ENCODE measurements around the gene SLU7.

DNA sequence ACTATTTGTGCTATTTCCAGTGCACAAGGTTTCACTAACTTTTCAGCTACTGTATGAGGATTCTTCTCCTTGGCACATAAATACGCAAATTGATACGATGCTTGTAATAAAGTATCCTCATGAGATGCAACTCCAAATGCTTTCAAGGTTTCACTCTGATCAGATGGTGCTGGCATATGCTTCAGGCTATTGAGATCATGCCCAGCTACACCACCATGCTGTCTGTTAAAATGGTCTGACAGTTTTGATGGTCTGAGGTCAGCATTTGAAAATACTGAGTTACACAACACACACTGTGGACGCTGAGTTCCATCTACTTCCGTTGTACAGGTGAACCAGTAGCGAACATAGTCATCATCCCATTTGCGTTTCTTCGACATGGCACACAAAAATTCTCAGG lies 23.8 kb downstream of the SLU7 start:
- TF ChIP-seq EZH2phosphoT487 (IDR thresholded peaks at IDR 0.05; ENCODE audit: borderline replicate concordance, low read length) = no peak
- TF ChIP-seq, protein P1, sequence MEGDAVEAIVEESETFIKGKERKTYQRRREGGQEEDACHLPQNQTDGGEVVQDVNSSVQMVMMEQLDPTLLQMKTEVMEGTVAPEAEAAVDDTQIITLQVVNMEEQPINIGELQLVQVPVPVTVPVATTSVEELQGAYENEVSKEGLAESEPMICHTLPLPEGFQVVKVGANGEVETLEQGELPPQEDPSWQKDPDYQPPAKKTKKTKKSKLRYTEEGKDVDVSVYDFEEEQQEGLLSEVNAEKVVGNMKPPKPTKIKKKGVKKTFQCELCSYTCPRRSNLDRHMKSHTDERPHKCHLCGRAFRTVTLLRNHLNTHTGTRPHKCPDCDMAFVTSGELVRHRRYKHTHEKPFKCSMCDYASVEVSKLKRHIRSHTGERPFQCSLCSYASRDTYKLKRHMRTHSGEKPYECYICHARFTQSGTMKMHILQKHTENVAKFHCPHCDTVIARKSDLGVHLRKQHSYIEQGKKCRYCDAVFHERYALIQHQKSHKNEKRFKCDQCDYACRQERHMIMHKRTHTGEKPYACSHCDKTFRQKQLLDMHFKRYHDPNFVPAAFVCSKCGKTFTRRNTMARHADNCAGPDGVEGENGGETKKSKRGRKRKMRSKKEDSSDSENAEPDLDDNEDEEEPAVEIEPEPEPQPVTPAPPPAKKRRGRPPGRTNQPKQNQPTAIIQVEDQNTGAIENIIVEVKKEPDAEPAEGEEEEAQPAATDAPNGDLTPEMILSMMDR (conservative IDR thresholded peaks at IDR 0.05; ENCODE audit: low read depth, low read length) = no peak
- TF ChIP-seq EZH2 (IDR thresholded peaks at IDR 0.05; ENCODE audit: low read length, unreplicated experiment) = no peak

Data from PC-3 (cell line).